WI38 (cell line): Measurements from ENCODE around the gene RAB3IL1.

Source experiments
- H3K4me3 ChIP-seq: 2 replicates; pipeline ENCODE4 v1.5.1; 2011; ENCODE audit warnings: low read depth, mild to moderate bottlenecking, control low read depth, low read length
- TF ChIP-seq, protein P1 (sequence below): IDR thresholded peaks from 2 replicates; pipeline ENCODE4 v1.5.1; 2012; ENCODE audit warnings: low read depth, mild to moderate bottlenecking, control low read depth, low read length

RAB3IL1 gene

DNA sequence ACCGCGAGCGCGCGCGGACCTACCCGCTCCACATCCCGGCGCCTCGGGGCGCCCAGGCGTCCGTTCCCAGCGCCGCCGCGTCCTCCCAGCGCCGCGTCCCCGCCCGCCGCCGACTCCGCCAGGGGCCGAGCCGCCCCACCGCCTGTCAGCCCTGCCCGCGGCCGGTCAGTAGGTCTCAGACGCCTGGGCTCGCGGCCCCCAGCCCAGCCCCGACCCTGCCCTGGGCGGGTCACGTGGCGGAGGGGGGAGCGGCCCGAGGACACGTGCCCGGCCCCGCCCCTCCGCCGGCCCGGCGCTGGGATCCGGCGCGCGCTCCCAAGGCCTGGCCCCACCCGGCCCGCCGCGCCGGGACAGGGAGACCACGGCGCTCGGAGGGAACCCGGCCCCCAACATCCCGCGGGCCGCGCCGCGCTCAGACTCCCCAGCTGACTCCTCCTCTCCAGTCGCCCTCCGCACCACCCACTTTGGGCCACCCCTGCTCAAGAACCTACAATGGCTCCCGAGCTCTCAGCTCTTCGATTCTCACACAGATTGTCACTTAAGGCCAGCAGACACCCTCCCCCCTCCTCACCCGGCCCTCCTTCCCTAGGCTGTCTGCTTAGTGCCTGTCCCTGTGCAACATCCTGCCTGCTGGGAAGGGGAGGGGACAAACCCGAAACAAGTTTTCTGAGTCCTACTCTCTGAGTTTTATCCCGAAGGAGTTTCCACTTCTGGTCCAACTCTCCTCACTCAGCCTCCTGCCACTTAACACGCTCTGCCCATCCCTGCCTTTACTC is at the start of gene RAB3IL1:
RAB3IL1 (minus strand) TSS at position 233 of the 776 bp plus-strand sequence; CDS start at position 34, 199 bp downstream.
- H3K4me3 ChIP-seq: peak within 1 kb of the TSS; percentile 58
- TF ChIP-seq, protein P1, sequence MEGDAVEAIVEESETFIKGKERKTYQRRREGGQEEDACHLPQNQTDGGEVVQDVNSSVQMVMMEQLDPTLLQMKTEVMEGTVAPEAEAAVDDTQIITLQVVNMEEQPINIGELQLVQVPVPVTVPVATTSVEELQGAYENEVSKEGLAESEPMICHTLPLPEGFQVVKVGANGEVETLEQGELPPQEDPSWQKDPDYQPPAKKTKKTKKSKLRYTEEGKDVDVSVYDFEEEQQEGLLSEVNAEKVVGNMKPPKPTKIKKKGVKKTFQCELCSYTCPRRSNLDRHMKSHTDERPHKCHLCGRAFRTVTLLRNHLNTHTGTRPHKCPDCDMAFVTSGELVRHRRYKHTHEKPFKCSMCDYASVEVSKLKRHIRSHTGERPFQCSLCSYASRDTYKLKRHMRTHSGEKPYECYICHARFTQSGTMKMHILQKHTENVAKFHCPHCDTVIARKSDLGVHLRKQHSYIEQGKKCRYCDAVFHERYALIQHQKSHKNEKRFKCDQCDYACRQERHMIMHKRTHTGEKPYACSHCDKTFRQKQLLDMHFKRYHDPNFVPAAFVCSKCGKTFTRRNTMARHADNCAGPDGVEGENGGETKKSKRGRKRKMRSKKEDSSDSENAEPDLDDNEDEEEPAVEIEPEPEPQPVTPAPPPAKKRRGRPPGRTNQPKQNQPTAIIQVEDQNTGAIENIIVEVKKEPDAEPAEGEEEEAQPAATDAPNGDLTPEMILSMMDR: no peak

- TF ChIP-seq, protein P1: no peak
- H3K4me3 ChIP-seq: peak overlapping the region; percentile 100
Observed at GRCh38 chr11:61966734-61967115, 49.4 kb upstream of the RAB3IL1 start.

- peak overlapping the region; percentile 100 for H3K4me3 ChIP-seq
Observed at GRCh38 chr11:61964666-61965271, 47.4 kb upstream of the RAB3IL1 start.

GRCh38 chr11:61964058-61964665 is 46.8 kb upstream of the RAB3IL1 start:
- H3K4me3 ChIP-seq: peak overlapping the region; percentile 100
- TF ChIP-seq, protein P1: no peak

GRCh38 chr11:61963282-61964057 is 46.1 kb upstream of the RAB3IL1 start:
- no peak overlapping the region for H3K4me3 ChIP-seq
- TF ChIP-seq, protein P1: no peak

GRCh38 chr11:61963016-61963281 is 45.6 kb upstream of the RAB3IL1 start:
- TF ChIP-seq, protein P1: no peak
- H3K4me3 ChIP-seq: no peak overlapping the region

DNA sequence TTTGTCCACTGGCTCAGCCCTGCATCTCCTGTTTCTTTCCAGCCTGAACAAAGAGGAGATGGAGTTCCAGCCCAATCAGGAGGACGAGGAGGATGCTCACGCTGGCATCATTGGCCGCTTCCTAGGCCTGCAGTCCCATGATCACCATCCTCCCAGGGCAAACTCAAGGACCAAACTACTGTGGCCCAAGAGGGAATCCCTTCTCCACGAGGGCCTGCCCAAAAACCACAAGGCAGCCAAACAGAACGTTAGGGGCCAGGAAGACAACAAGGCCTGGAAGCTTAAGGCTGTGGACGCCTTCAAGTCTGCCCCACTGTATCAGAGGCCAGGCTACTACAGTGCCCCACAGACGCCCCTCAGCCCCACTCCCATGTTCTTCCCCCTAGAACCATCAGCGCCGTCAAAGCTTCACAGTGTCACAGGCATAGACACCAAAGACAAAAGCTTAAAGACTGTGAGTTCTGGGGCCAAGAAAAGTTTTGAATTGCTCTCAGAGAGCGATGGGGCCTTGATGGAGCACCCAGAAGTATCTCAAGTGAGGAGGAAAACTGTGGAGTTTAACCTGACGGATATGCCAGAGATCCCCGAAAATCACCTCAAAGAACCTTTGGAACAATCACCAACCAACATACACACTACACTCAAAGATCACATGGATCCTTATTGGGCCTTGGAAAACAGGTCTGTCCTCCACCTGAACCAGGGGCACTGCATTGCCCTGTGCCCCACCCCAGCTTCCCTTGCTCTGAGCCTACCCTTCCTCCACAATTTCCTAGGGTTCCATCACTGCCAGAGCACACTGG is 45.0 kb upstream of the RAB3IL1 start:
- no peak overlapping the region for H3K4me3 ChIP-seq
- TF ChIP-seq, protein P1: no peak
